Measurements from ENCODE around the gene SLC41A3. TPM values are rescaled to one million over a fixed set of nuclear protein-coding genes. Genes with fewer than 3 reads are reported as not detected.

SLC41A3 gene
- total and polyA plus RNA-seq, 2 of the 4 experiments (the other 2 are of a cell fraction) = 30.5 to 43.5 TPM

DNA sequence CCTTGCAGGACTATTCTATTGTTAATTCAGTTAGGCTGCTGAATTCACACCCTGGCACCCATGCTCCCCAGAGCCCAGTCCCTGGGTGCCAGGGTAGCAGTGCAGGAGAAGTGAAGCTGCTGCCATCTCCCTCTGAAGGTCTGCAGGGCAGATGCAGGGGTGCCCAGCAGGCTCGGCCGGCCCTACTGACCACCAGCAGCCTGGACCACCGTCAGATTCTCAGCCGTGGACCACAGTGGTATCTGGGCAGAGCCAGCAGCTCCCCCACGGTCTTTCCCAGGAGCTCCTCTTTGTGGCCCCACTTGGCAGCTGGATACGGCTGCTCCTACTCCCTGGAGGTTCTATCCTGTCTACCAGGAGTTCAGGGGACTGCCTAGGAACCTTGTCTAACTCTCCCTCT, 49.7 kb upstream of the SLC41A3 start:
- H3K36me3 ChIP-seq (ENCODE audit: control insufficient read depth, insufficient read depth, low read length) = no peaks in the 10 kb centered on the region
- H3K9me3 ChIP-seq (ENCODE audit: control insufficient read depth, insufficient read depth, low read length) = no peaks in the 10 kb centered on the region
- H3K27ac ChIP-seq (ENCODE audit: insufficient read depth, low read length) = no peak overlapping the region
- H3K4me3 ChIP-seq (ENCODE audit: insufficient read depth, low read depth, low read length) = no peak overlapping the region
- no peak overlapping the region for H4K5ac ChIP-seq (ENCODE audit: low read depth, low read length)
- no peak overlapping the region for H3K4me2 ChIP-seq (ENCODE audit: low read depth, low read length)
- no peak overlapping the region for H2BK5ac ChIP-seq (ENCODE audit: low read depth, low read length, poor library complexity, severe bottlenecking)
- no peaks in the 10 kb centered on the region for H4K20me1 ChIP-seq (ENCODE audit: insufficient read depth, low read length)
- no peak overlapping the region for H2AK5ac ChIP-seq (ENCODE audit: low read depth, low read length)
- H3K27me3 ChIP-seq (ENCODE audit: control insufficient read depth, insufficient read depth, low read length) = peaks cover 38% of the 10 kb centered on the region
- H3K18ac ChIP-seq (ENCODE audit: low read depth, low read length) = no peak overlapping the region
- H3K14ac ChIP-seq (replicated peaks; ENCODE audit: low read depth, low read length) = no peak overlapping the region
- H2AK9ac ChIP-seq (replicated peaks; ENCODE audit: low read depth, low read length, poor library complexity) = no peak overlapping the region
- in situ Hi-C loops (cut with MboI; ENCODE audit: low sequenced_read_pairs) = loop anchor here (5.0 kb wide), 1 partner anchor 254 kb away; no protein-coding TSS in a partner anchor
- H4K8ac ChIP-seq (ENCODE audit: low read depth in 2 of 2, low read length in 2 of 2) = no peak overlapping the region
- H2BK15ac ChIP-seq (ENCODE audit: low read depth, low read length) = no peak overlapping the region
- ChIA-PET POLR2A (ENCODE audit: unreplicated experiment) (no interaction called here), CTCF (interaction anchor here (0.6 to 2.7 kb wide), 8 partner anchors 12 to 739 kb away, joined by 3 to 10 read pairs (median 4); no protein-coding TSS in a partner anchor)
- intact Hi-C loops (cut with micrococcal nuclease) = loop anchor here (1.0 to 10.0 kb wide), 6 partner anchors 113 to 389 kb away; partner anchors contain the start of genes CHST13 and ZXDC
- no peak overlapping the region for H3K23ac ChIP-seq (ENCODE audit: low read depth, low read length)
- H3K9me1 ChIP-seq (ENCODE audit: insufficient read depth, low read length) = no peaks in the 10 kb centered on the region
- H3K56ac ChIP-seq (ENCODE audit: extremely low read depth, insufficient read depth, low read length) = no peak overlapping the region
- H2BK20ac ChIP-seq (ENCODE audit: low read depth, low read length) = no peak overlapping the region
- ATAC-seq (ENCODE audit: low read depth) (no peak), DNase-seq (no peak)
- no peak overlapping the region for H3K9ac ChIP-seq (ENCODE audit: low read depth, low read length)
- dilution Hi-C loops (cut with HindIII; ENCODE audit: low sequenced_read_pairs, unreplicated experiment) = no loop called here
- no peak for TF ChIP-seq POLR2A (IDR thresholded peaks at IDR 0.05; ENCODE audit: low read depth, low read length)
- TF ChIP-seq MXI1 (IDR thresholded peaks at IDR 0.05; ENCODE audit: borderline replicate concordance, low read depth, low read length) = no peak
- no peak for TF ChIP-seq SMC3 (IDR thresholded peaks at IDR 0.05; ENCODE audit: low read depth, low read length)
- no peak for TF ChIP-seq MAFK (IDR thresholded peaks at IDR 0.05; ENCODE audit: low read depth, low read length)
- TF ChIP-seq RAD21 (IDR thresholded peaks at IDR 0.05; ENCODE audit: low read length) = no peak
- no peak for TF ChIP-seq MAZ (IDR thresholded peaks at IDR 0.05; ENCODE audit: borderline replicate concordance, low read depth, low read length)
- no peak for TF ChIP-seq FOS (IDR thresholded peaks at IDR 0.05; ENCODE audit: low read depth, low read length)
- TF ChIP-seq CHD1 (IDR thresholded peaks at IDR 0.05; ENCODE audit: low read depth, low read length) = no peak
- no peak for TF ChIP-seq NFE2L2 (IDR thresholded peaks at IDR 0.05; ENCODE audit: low read depth, low read length)
- TF ChIP-seq, protein P1, sequence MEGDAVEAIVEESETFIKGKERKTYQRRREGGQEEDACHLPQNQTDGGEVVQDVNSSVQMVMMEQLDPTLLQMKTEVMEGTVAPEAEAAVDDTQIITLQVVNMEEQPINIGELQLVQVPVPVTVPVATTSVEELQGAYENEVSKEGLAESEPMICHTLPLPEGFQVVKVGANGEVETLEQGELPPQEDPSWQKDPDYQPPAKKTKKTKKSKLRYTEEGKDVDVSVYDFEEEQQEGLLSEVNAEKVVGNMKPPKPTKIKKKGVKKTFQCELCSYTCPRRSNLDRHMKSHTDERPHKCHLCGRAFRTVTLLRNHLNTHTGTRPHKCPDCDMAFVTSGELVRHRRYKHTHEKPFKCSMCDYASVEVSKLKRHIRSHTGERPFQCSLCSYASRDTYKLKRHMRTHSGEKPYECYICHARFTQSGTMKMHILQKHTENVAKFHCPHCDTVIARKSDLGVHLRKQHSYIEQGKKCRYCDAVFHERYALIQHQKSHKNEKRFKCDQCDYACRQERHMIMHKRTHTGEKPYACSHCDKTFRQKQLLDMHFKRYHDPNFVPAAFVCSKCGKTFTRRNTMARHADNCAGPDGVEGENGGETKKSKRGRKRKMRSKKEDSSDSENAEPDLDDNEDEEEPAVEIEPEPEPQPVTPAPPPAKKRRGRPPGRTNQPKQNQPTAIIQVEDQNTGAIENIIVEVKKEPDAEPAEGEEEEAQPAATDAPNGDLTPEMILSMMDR (conservative IDR thresholded peaks at IDR 0.05; ENCODE audit: low read depth, low read length) = no peak
- no TSS peak for BruUV-seq (replicated peaks)
- no peaks in the 10 kb centered on the region for H3K79me1 ChIP-seq (ENCODE audit: low read depth in 1 of 2, low read length in 2 of 2)
- H3K4ac ChIP-seq (ENCODE audit: low read depth, low read length) = no peak overlapping the region
- WGBS, 2 experiments (ENCODE audit: extremely low coverage in 2 of 2, insufficient read length in 1 of 2) = 27% methylated on average over 3 of the region's 6 CpGs; no CpG with 5 or more reads in 1 of the 2 experiments
- no peaks in the 10 kb centered on the region for H3K4me1 ChIP-seq (ENCODE audit: control insufficient read depth, insufficient read depth, low read length)
- H4K91ac ChIP-seq (ENCODE audit: insufficient read depth, low read depth, low read length) = no peak overlapping the region
- no peak overlapping the region for H2BK120ac ChIP-seq (ENCODE audit: low read depth, low read length)
- no peak overlapping the region for H2AFZ ChIP-seq (replicated peaks; ENCODE audit: low read length, poor library complexity)

Data from IMR-90 (cell line).